Renal cortex interstitium (tissue), 11 donors: ENCODE data around the gene NCAM1. TPM values are rescaled to one million over a fixed set of nuclear protein-coding genes. Genes with fewer than 3 reads are reported as not detected.

Experiments used
- DNase-seq, 11 donors: peaks; one replicate each; pipeline ENCODE4 v3.0.0-alpha.2; 2013; ENCODE audit warnings: low read depth in 9 of 11, low spot score in 4 of 11; ENCODE audit errors: extremely low read depth in 1 of 11
- polyA plus RNA-seq, 3 donors: library from polyadenylated mRNA; unstranded; fragments of 120-200 nt; gene quantifications; one replicate each; pipeline ENCODE4 v1.2.1, GENCODE V29; 2013; ENCODE audit not compliant: insufficient read length in 3 of 3

NCAM1 gene
- polyA plus RNA-seq, 3 donors: 72.5 to 88.0 (median 83.2) TPM

DNA sequence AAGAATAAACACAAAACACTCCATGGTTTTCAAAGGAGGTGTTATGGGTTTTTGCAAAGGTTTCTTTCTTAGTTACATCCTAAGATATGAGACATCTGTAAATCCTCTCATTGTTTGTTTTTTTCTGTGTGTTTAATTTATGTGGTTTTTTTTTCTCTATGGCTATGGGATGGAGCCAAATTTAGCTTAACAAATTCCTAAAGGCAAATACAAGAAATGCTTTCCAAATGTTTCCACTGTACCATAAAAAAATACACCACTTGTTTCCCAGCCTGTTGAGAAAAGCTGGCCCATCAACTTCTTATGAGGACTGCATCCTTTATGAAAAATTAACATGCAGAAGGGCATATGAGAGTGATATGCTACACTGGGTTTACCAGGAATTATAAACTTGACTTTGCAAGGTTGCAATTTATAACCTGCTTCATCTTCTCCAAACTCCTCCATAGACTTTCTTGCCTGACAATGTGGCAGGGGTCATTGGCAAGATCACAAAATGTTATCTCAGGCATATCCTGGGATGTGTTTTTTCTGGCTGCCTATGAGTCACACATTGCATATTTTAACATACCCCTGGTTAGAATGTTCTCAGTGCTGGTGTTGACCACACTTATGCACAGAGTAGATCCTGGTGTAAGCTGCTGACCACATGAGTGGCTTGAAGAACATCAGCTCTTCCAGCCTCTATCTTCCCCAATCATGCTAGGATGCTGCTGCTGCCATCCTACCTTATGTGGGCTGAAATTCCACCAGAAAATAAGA, 215.6 kb downstream of the NCAM1 start:
- DNase-seq: peak in 1 of 11 donors; percentile 48

DNA sequence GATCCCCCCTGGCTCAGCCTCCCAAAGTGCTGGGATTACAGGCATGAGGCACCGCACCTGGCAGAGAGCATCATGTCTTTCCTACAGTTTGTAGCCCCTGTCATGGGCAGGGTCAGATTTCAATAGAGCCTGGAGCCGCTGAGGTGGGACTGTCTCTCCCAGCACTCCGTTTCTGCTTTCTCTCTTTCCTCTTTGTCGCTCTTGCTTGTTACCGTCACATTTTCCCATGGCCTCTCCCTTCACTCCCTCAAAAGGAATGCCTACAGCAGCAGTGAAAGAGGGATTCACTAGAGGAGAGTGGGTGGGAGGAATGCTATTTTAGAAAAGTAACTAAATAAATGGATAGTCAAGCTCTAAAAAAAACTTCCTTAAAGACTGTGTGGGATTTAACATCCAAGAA, 216.5 kb downstream of the NCAM1 start:
- no peak for DNase-seq

DNA sequence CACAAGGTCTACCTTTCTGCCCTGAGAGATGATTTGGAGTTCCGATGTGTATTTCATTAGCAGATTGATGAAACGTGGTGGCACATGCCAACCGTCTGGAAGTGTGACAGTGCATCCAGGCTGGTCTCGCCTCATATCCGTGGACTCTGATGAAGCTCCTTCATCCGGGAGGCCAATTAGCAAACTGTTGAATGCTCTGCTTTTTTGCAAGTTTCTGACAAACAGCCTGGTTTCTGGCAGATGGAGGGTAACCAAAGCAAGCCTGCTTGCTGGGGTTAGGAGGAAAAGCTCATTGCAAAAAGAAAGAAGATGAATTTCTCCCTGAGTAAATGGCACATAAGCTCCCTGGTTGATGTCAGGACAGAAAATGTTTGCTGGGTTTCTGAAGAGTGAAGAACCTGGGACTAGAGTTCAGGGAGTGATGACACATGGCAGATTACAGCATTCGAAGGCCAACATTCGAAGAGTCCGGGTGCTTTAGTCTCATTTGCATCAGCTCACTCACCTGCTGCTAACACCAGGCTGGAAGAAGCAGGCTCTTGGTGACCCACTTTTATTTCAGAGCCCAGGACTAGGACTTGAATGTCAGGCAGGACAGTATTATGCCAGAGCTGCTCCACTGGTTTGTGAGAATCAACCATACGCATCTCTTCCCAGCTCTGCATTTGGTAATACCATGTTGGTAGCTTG, 217.3 kb downstream of the NCAM1 start:
- DNase-seq: no peak

DNA sequence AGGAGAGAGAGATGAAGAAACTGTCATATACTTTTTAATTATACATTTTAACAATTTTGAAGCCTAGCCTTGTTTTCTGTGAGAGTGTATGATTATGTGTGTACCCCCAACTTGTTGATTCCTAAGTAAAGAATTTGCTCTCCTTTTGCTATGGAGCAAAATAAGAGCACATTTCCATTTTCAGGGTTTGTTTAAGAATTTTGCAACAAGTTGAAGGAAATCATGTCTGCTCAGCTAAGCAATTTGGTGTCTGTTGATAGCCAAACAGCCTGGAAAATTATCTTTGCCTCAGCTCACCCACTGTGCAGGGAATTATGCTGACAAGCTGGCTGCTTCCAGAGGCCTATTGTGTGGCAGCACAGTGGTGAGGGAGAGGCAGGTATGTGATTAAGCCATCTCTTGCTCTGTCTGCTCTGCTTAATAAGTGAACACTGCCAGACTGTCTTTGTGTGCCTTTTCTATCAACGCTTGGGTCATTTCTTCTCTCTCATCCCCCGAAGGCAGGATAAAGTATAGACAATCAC, 218.0 kb downstream of the NCAM1 start:
- DNase-seq: no peak

DNA sequence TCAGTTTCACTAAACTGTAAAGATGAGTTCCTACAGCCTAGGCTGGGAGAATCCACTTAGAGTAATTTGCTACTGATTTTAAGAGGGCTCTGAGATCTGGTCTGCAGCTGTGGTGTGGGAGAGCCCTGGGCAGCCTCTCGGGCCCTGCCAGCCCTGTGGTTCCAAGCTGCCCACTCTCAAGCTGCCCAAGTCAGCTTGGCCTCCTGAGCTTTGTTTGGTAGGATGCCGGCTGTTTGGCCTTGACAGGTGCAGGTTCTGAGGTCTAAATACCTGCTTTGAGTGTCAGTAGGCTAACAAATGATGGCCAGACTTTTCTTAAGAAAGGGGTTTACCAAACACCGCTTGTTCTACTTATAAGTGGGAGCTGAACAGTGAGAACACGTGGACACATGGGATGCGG, 219.9 kb downstream of the NCAM1 start:
- no peak for DNase-seq

DNA sequence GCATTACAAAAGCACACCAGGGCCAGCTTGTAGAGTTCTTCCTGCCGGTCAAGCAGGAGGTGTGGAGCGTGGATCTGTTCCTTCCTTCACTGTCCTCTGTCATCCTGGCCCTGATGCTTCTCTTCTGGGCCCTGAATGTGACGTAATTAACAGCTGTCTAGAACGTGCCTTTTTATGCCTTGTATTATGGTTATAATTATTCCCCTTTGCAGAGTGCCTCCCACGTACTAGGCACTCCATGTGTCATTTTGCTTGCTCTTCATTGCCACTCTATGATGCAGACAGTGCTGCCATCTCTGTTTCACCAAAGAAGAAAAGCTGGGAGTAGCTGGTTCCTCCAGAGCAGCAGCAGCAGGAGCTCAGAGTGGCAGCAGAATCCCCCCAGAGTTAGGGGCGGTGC, 221.1 kb downstream of the NCAM1 start:
- DNase-seq: no peak

DNA sequence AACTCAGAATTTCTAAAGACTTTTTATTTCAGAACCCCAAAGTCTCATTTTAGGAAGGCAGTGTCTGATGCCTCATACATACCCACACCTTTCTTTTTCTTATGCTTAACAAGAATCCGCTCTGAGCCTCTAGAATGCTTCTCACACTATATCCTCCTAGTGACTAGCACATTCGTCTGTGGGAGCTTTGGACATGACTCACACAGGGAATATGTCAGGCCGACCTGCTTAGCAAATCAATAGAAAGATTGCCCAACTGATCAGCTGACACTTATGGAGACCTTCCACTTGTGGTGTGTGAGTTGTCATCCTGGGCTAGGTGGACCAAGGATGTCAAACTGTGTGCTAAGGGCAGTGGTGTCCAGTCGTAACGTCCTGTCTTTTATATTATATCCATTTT, 223.3 kb downstream of the NCAM1 start:
- DNase-seq: no peak

DNA sequence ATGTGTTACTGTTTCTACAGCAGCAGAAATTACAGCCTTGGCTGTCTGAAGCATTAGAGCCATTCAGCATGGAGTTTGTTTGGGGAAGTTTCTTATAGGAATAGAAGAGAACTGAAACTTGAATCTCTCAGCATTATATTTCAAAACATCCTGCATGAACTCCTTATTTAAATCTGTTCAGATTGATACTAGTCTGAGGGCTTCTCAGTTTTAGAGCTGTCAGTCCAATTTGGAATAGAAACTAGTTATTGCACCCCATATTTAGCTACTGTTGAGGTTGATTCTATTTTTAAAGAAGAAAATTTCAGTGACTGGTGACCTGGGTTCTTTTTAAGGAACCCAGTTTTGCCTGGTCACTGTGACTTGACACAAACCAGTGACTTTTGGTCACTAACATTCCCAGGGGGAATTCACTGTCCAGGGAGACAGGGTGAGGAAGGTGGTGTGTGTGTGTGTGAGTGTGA, 227.2 kb downstream of the NCAM1 start:
- DNase-seq: no peak

DNA sequence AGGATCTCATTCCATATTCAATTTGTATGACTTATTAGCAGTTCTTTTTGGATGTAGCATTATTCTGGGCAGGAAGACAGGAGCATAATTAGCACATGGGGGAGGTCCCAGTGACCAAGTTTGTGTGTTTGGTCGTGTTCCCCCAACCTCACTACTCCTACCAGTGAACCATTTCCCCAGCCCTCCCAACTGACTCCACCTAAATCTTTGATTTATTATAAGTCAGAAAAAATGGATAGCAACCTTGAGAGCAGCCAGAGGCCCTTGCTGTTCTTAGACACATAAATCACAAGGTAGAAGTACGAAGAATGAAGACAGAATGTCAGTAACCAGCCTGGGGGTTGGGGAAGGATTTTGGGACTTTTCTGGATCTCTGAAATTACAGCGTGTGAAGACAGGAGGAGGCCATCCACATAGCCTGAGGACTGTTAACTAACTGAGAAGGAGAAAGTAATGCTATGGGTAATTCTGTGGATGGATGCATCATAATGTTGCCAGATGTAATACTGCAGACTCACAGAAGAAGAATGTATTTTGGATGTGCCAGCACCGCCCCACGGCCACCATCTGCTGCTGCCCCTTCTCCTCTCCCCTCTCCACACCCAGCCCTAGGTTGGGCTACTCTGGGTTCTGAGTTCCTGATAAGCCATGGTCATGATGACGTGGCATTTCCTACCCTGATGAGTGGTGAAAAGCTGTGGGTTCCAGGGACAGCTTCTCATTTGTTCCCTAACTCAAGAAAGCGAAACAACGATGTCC, 228.9 kb downstream of the NCAM1 start:
- DNase-seq: no peak

DNA sequence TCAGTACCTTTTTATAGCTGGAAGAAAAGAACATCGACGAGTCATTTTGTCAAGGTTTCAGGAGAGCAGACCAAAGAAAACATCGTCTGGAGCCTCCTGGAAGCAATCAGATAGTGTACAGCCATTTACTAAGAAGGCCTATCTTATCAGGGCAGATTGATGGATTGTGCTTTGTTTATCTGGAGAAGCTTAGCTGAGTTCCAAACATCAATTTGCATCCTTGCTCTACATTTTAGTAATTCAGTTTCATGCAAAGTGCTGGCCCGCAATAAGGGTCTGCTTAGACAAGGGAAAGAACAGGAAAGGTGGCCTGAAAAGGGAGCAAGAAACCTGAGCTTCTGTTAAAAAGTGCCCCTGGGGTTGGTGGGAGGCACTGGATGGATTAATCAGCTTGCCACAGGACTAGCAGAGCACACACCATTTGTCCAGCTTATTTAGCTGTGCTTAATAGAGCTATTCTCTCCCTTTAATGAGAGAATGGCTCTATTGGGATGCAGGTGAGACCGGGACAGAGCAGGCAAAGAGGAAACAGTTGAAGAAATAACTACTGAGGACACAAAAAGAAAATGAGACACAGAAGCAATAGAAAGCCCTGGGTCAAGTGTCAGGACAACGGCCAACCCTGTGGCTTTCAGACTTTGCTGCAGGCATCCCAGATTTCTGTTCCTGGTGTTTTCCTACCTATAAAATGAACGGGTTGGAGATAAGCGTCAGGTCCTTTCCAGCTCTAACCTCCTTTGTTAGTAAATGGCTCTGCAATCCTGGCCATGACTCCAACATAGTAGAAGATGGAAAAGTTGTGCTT, 231.1 kb downstream of the NCAM1 start:
- no peak for DNase-seq

DNA sequence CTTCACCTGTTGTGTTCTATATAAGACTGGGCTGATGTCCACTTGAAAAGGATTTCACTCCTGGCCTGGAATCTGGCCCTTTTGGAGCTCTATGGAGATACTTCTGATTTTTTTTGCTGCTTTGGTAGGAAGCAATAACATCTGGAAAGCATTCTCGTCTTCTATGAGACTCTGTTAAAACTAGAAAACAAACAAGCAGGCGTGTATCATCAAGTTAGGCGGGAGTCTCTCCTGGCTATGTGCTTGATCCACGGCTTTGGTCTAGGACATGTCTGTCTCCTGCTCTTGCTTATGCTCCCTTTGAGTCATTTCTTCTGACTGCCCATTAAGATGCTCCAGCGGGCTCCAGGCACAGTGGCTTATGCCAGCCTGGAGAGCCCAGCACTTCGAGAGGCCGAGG, 231.8 kb downstream of the NCAM1 start:
- DNase-seq: no peak

DNA sequence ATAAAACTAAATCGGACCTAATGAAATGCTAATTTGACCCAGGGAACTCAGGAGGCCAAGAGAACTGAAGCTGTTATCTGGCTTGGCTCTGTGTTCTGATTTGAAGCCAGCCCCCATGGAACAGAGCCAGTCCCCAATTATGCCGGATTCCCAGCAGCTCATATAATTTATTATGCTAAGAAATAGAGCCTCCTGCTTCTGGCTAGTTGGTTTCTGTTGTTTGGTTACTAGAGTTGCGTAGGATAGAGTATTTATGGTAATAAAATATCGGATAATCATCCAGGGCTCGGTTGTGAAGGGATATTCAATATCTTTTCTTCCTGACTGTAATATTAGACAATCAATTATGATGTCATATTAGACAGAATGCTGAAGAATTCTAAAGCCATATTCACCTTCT, 232.7 kb downstream of the NCAM1 start:
- DNase-seq: peak in 5 of 11 donors; percentile 39 to 62 (median 51)

DNA sequence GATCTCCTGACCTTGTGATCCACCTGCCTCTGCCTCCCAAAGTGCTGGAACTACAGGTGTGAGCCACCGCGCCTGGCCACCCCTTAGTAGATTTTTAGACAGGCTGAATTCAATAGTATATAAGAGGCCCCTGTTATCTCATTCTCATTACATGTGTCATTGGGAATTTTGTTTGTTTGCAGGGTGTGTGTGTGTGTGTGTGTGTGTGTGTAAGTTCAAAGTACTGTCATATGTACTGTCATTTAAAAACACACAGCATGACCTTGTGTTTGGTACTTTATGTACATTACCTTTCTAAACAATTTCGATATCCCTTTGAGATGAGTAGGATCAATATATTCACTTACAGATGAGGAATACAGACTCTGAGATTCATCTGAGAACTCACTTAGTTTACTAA, 234.5 kb downstream of the NCAM1 start:
- DNase-seq: no peak

DNA sequence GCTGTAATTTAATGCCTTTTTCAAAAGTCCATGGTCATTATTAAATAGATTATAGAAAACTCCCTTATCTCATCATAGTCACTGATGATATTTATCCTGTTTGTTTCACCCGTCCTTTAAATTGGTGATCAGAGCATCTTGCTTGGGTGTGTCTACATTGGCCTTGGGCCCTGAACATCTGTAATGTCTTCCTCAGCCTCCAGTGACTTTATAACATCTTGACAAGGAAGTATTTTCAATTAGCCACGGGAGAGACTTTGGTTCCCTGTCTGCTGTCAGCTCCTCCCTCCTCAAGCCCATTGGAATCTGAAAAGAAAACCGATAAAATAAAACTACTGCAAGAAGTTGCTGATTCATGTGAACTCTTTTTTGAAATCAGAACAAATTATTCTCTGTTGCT, 236.2 kb downstream of the NCAM1 start:
- no peak for DNase-seq

DNA sequence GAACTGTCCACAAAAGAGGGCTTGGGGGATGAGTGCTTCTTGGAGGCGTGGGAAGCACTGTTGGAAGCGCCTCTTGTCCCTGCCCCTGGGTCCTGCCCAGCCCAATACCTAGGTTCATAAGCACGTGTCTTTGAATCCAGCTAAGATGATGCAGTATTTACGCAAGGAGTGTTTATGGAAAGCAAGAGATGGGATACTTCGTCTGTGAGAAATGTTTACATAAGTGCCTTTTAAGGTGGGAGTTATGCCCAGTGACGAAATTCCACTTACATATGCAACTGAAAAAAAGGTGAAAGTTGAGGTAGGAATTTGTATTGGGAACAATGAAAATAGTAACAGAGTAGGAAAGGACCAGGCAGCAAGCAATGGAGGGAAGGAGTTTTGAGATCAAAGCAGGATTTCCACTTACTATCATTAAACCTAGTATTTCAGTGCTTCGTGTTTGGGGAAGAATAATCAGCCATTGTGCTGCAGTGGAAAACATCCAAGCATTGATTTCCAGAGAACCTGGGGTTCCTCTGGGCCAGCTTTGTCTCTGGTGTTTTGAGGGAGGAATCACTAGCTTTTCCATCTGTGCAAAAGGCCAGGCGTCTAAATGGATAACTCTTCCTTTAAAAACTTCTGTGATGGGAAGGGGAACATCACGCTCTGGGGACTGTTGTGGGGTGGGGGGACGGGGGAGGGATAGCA, 237.9 kb downstream of the NCAM1 start:
- no peak for DNase-seq

DNA sequence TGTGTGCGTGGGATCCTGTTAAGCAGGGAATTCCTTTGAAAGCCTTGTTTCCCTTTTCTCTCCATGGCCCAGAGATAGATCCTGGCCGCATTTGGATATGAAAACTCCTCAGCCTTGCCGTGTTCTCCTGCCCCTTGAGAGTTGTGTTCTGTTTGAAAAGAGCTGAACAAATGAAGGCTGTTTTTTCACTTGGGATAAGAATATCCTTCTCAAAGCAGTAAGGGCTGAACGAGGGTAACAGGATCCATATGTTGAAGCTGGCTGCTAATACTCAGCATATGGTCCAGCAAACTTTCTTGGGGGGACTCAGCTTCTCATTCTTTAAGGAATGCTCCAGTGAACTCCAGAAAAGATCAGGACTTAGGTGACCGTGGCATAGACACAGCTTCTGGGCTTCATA, 238.6 kb downstream of the NCAM1 start:
- peak in 4 of 11 donors; percentile 32 to 70 (median 65) for DNase-seq

DNA sequence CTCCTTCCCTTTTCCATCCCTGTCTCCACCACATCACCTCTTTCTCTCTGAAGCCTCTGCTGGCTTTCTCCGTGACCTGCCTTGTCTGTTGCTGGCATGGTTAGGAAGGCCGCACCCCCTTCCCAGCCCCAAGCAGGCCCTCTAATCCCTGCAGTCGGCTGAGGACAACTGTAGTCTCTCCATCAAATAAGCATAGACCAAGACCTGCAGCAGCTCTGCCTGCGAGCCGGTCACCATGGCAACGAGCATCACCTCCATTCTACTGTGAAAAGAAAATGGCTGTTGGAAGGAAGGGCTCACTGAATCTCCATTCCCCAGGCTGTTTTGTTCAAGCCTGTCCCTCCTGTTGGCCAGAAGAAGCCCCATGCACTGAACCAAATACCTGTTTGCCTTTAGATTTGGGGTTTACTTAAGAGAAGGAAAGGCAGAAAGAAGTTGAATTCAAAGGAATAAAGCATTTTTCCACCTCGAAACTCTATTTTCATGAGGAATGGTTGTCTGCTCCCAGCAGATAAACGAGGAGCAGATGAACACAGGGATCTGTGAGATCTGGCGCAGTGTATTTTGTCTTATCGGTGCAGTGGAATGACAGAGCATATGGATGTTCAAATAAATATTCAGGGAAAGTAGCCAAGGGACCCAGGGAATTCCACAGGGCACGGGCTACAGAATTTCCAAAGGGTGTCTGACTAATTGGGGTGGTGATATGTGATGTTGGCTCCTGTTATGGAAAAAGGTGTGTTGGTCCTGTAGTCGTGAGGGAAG, 240.0 kb downstream of the NCAM1 start:
- no peak for DNase-seq

DNA sequence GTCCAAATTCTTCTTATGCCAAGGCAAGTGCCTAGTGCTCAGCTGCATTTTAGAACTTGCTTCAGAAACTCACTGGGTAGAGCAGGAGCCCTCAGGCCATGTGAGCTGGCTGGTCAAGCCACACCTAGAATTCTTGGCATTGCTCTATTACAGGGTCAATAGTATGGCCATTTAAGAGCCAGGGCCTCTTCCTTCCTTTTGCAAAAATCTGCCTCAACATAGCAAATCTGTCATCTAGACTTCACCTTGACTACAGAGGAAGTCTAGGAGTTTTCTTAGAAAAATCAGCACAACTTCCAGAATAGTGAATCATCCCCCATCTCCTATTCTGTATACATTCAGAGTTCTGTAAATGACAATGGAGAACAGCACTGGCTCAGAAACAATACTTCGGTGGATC, 241.2 kb downstream of the NCAM1 start:
- no peak for DNase-seq
